ENCODE results near the gene FARS2. TPM values are rescaled to one million over a fixed set of nuclear protein-coding genes. Genes with fewer than 3 reads are reported as not detected.

FARS2 gene
- total and polyA plus RNA-seq, 5 experiments from 2014 or later, result 13.6 to 39.1 (median 28.1) TPM

DNA sequence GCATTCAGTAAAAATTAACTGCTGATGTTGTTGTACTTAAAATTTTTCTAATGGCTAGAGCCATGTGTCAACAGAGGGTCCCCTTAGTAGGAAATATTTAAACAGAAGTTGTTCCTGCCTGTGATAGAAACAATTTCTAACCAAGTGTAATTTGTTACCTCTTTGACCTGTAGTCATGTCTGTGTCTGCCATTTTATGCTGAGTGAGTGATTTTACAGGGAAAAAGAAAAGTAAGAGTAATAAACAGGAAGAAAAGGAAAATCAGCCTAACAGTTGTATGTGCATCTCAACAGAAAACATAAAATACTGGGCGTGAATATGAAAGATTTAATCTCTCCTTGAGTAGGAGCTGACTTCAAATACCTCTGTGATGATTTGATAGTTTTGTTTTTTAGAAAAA lies 172.0 kb downstream of the FARS2 start:
- H3K4me3 Mint-ChIP-seq, result no peak overlapping the region
- DNase-seq (no peak), ATAC-seq (no peak)
- H3K27ac Mint-ChIP-seq, result no peak overlapping the region
- POLR2A ChIA-PET, result no interaction called here
- H3K9me3 Mint-ChIP-seq, result peaks cover 3 to 27% (median 14%) of the 10 kb centered on the region in 9 donors
- H3K27me3 Mint-ChIP-seq, result no peaks in the 10 kb centered on the region
- peaks cover 43 to 68% (median 61%) of the 10 kb centered on the region in 3 donors for H3K36me3 Mint-ChIP-seq
- peaks cover 0 to 2% (median under 1%) of the 10 kb centered on the region in 4 donors for H3K4me1 Mint-ChIP-seq

DNA sequence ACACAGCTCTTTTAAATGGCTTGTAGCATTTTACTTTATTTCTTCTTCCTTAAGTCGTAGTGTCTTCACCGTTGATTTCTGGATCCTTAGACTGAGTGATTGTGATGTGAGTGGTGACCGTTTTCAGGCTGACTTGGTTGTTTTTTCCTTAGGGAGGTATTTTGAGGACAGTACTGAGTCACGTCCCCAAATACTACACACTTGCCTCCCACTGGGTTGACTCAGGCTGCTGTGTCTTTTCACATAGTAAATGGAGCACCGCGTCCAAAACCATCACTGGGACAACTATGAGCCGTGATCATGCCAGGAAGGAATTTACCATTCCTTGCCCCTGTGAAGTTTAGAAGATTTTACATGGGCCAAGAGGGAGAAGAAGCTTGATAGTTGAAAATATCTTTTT lies 174.1 kb downstream of the FARS2 start:
- peaks cover 2 to 19% (median 12%) of the 10 kb centered on the region in 4 donors for H3K4me1 Mint-ChIP-seq
- DNase-seq, result no peak
- POLR2A ChIA-PET, result interaction anchor here (0.6 kb wide), 1 partner anchor 276 kb away, joined by 3 read pairs; no protein-coding TSS in a partner anchor
- peaks cover 42 to 66% (median 63%) of the 10 kb centered on the region in 3 donors for H3K36me3 Mint-ChIP-seq
- ATAC-seq, result no peak
- no peaks in the 10 kb centered on the region for H3K27me3 Mint-ChIP-seq
- no peak overlapping the region for H3K27ac Mint-ChIP-seq
- no peak overlapping the region for H3K4me3 Mint-ChIP-seq
- H3K9me3 Mint-ChIP-seq, result peaks cover 3 to 27% (median 14%) of the 10 kb centered on the region in 9 donors

DNA sequence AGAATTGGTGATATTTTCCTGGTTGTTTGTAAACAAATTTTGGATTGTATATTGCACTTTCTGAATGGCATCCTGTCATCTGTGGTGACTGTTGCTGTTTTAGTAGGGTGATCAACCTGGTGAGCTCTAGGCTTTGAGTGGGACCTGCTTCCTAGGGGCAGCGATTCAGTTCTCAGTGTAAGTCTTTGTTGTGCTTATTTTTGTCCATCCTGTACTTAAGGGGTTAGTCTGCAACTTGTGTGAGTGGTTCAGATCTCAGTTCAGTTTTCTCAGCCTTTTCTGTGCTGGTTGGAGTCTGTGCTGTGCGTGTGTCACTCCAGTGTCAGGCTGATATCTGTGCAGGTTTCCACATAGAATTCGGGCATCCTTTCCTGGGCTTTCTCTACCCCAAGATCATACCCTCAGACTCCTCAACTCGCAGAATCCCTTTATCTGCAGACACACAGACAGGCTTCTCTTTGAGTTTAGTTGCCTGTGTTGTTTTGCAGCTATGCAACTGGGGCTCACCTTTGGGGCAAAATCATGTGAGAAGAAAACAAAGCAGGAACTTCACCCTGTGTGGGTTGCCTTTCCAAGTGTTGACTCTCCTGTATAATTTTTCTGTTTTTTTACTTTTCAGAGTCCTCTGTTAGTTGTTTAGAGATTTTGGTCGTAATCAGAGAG lies 177.7 kb downstream of the FARS2 start:
- ATAC-seq (no peak), DNase-seq (no peak)
- Mint-ChIP-seq H3K27me3 (no peaks in the 10 kb centered on the region), H3K9me3 (peaks cover 3 to 27% (median 14%) of the 10 kb centered on the region in 9 donors), H3K4me1 (peaks cover 5 to 25% (median 15%) of the 10 kb centered on the region in 4 donors), H3K27ac (no peak overlapping the region), H3K36me3 (peaks cover 26 to 45% (median 43%) of the 10 kb centered on the region in 3 donors), H3K4me3 (no peak overlapping the region)
- POLR2A ChIA-PET, result no interaction called here

DNA sequence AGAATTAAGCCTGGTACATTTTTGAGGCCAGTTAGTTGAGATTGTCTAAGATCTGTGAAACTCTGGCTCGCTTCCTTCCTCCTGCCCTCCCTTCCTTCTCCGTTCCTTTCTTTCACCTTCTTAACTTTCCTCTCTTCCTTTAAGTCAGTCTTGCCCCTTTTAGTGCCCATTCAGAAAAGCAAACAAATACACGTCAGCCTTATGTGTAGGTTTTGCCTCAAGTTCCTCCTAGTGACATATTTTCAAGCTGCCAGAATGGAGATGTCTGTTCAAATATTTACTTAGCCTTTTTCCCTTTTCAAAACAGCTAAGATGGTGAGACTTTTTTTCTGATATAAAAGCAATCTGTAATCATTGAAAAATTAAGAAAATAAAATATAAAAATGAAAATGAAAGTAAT lies 178.4 kb downstream of the FARS2 start:
- no peak overlapping the region for H3K27ac Mint-ChIP-seq
- no peak for ATAC-seq
- H3K4me3 Mint-ChIP-seq, result no peak overlapping the region
- no peak for DNase-seq
- peaks cover 3 to 27% (median 14%) of the 10 kb centered on the region in 9 donors for H3K9me3 Mint-ChIP-seq
- POLR2A ChIA-PET, result no interaction called here
- H3K27me3 Mint-ChIP-seq, result no peaks in the 10 kb centered on the region
- peaks cover 22 to 39% (median 38%) of the 10 kb centered on the region in 3 donors for H3K36me3 Mint-ChIP-seq
- H3K4me1 Mint-ChIP-seq, result peaks cover 5 to 25% (median 15%) of the 10 kb centered on the region in 4 donors

DNA sequence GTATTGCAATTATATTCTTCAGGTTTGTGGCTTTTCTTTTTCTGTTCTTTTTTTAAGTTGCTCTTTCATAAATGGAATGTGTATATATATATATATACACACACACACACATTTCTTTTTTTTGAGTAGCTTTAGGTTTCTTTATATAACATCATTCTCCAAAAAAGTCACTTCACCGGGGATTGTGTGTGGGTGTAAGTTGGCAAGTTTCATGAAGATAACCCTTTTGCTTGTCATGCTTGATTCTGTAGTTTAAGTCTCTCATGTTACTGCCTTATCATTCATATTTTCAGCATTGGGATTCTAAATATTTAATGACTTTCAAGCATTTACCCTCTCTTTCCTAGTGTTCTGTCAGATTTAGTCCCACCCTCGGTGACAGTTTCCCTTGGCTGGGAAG lies 181.0 kb downstream of the FARS2 start:
- no peak overlapping the region for H3K27ac Mint-ChIP-seq
- peaks cover 0 to 7% (median 5%) of the 10 kb centered on the region in 9 donors for H3K9me3 Mint-ChIP-seq
- DNase-seq (no peak), ATAC-seq (no peak)
- no peak overlapping the region for H3K4me3 Mint-ChIP-seq
- H3K4me1 Mint-ChIP-seq, result peaks cover 9 to 32% (median 18%) of the 10 kb centered on the region in 4 donors
- no peaks in the 10 kb centered on the region for H3K27me3 Mint-ChIP-seq
- POLR2A ChIA-PET, result no interaction called here
- H3K36me3 Mint-ChIP-seq, result peaks cover 4 to 23% (median 17%) of the 10 kb centered on the region in 3 donors

DNA sequence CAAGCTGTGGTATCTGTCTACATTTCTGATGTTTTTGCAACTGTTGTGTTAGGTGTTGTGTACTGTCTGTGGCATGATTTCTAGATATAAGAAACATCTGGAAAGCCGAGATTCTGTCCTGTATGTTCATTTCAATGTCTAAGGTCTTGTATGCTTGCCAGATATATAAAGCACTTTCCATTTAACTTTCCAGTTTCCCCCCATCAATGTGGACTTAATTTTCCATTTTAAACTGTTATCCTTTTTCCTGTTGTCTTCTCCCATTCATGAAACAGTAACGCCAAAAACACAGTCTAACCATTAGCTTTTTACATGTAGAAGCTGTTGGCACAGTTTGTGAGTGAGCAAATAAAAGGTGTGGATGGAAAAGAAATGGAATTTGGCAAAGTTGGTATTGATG lies 181.6 kb downstream of the FARS2 start:
- Mint-ChIP-seq H3K4me3 (no peak overlapping the region), H3K9me3 (peaks cover 0 to 2% (median under 1%) of the 10 kb centered on the region in 9 donors), H3K36me3 (peaks cover 0 to 19% (median 12%) of the 10 kb centered on the region in 3 donors), H3K27me3 (no peaks in the 10 kb centered on the region), H3K27ac (no peak overlapping the region), H3K4me1 (peaks cover 10 to 32% (median 18%) of the 10 kb centered on the region in 4 donors)
- POLR2A ChIA-PET, result no interaction called here
- DNase-seq (no peak), ATAC-seq (no peak)

DNA sequence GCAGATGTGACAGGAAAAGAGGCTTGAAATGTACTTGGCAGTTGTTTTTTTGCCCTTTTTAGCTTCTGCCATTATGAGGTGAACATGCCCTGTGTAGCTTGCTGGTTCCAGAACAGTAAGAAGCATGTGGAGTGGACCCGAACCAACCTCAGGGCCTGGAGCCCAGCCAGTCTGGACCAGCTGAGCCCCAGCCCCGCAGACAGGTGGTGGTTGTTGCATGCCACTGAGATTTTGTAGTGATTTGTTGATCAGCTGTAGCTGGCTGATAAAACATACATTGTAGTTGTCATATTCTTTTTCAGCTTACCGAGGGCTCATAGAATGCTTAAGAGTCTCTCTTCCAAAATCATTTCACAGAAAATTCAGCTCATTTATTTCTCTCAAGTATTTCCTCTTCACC lies 182.2 kb downstream of the FARS2 start:
- no peak for ATAC-seq
- POLR2A ChIA-PET, result no interaction called here
- no peak overlapping the region for H3K4me3 Mint-ChIP-seq
- no peak overlapping the region for H3K27ac Mint-ChIP-seq
- H3K9me3 Mint-ChIP-seq, result peaks cover 0 to 2% (median 0%) of the 10 kb centered on the region in 9 donors
- peaks cover 0 to 17% (median 9%) of the 10 kb centered on the region in 3 donors for H3K36me3 Mint-ChIP-seq
- no peak for DNase-seq
- peaks cover 11 to 29% (median 17%) of the 10 kb centered on the region in 4 donors for H3K4me1 Mint-ChIP-seq
- no peaks in the 10 kb centered on the region for H3K27me3 Mint-ChIP-seq

DNA sequence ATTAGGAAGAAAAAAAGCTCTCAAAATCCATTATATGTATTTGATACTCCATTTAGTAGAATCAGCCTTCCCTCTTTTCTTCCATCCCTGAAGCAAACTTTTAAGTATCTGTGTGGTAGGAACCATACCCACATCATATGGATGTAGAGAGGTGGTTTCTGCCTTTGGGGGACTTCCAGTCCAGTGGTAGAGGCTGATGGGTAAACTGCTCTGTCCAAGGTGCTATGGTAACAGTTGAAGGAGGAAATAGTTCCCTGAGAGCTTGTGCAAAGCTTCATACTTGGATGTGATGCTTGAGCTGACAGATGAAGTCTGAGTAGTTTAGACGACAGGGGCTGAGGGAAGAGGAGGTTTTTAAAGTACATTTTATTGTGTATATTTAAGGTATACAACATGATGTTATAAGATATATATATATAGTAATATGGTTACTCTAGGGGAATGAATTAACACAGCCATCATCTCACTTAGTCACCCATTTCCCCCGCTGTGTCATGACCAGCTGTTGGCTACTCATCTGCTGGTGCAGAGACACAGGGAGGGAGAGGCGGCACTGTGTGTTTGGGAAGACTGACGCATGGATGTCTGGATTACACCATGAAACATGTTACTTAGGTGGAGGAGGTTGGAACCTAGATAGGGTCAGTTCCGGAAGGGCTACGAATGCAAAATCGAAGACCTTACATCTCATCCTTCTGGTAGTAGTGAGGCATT lies 185.2 kb downstream of the FARS2 start:
- POLR2A ChIA-PET, result no interaction called here
- Mint-ChIP-seq H3K4me3 (no peak overlapping the region), H3K27me3 (no peaks in the 10 kb centered on the region), H3K27ac (peak overlapping the region in 1 of 10 donors; percentile 22), H3K4me1 (peaks cover 4 to 19% (median 12%) of the 10 kb centered on the region in 4 donors), H3K9me3 (no peaks in the 10 kb centered on the region), H3K36me3 (peaks cover 0 to 22% (median 11%) of the 10 kb centered on the region in 3 donors)
- ATAC-seq (no peak), DNase-seq (no peak)

DNA sequence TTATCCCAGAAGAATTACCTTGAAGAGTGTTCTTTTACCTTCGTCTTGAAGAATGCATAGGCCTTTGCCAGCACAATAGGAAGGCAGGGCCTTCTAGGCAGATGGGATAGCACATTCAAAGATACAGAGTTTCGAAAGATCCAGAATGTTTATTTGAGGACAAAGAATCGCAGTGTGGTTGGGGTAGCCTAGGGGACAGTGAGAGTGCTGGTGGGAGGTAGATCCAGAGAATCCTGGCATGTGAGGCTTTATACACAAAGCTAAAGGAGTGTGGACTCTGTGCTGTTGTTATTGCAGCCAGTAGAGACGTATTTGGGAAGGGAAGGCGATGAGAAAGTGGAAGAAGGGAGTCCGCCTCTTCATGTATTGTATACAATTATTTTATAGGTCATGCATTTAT lies 186.6 kb downstream of the FARS2 start:
- POLR2A ChIA-PET, result no interaction called here
- no peak for DNase-seq
- Mint-ChIP-seq H3K27ac (no peak overlapping the region), H3K4me1 (peaks cover 2 to 20% (median 12%) of the 10 kb centered on the region in 4 donors), H3K27me3 (no peaks in the 10 kb centered on the region), H3K4me3 (no peak overlapping the region), H3K36me3 (peaks cover 0 to 23% (median 9%) of the 10 kb centered on the region in 3 donors), H3K9me3 (no peaks in the 10 kb centered on the region)
- ATAC-seq, result no peak

DNA sequence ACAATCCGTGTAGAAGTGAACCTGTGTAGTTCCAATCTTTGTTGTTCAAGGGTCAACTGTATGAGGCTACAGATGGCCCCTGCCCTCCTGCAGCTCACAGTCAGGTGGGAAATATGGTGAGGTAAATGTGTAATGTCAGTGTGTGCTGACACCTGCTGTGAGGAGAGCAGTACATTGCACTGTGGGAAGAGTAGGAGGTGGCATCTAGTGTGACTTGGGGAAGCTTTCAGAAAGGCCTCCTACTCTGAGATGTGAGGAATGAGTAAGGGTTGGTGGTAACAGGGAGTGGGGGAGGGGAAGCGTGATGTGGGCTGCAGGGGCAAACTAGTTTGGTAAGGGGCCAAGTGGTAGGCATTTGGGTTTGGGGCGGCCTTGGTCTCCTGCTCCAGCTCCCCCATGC lies 188.8 kb downstream of the FARS2 start:
- Mint-ChIP-seq H3K36me3 (peaks cover 0 to 30% (median 11%) of the 10 kb centered on the region in 3 donors), H3K4me1 (peaks cover 2 to 20% (median 8%) of the 10 kb centered on the region in 4 donors), H3K27me3 (no peaks in the 10 kb centered on the region), H3K4me3 (no peak overlapping the region), H3K27ac (no peak overlapping the region), H3K9me3 (no peaks in the 10 kb centered on the region)
- DNase-seq (no peak), ATAC-seq (no peak)
- POLR2A ChIA-PET, result no interaction called here

DNA sequence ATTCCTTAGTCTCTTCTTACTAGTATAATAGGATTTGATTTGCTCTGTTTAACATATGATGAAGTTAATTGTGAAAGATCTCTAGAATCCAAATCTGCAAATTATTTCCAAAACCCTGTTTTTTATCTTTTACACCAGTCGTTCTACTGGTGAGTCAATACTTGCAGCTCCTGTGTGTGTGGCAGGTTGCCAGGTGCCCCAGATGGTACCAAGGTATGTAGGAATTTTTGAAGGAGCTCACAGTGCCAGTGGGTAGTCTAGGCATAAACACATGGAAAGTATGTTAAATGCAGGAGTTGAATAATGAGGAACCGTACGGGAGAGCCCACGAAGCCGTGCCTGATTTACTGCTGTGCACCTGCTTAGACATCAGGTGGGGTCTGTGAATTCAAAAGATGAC lies 192.2 kb downstream of the FARS2 start:
- Mint-ChIP-seq H3K27ac (no peak overlapping the region), H3K4me3 (no peak overlapping the region), H3K36me3 (peaks cover 0 to 25% (median 4%) of the 10 kb centered on the region in 3 donors), H3K4me1 (peaks cover under 1 to 19% (median 14%) of the 10 kb centered on the region in 4 donors), H3K9me3 (no peaks in the 10 kb centered on the region), H3K27me3 (no peaks in the 10 kb centered on the region)
- no peak for ATAC-seq
- no peak for DNase-seq
- POLR2A ChIA-PET, result no interaction called here

DNA sequence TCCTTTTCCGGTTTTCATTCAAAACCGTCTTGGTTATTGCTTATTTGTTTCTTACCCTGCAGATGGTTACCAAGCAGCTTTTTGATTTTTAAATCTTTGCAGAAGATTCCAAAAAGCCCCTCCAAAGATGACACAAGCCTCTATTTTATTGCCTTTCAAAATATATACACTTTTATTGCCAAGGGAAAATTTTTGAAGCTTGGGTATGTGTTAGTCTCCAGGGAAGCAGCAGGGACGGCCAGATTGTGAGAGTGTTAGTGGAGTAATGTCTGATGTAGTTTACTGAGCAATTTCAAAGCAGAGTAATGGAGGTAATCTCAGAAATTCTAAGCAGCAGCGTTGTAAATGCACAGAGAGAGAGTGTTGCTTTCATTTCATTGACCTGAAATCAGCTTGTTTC lies 193.8 kb downstream of the FARS2 start:
- peaks cover 11 to 22% (median 21%) of the 10 kb centered on the region in 4 donors for H3K4me1 Mint-ChIP-seq
- H3K9me3 Mint-ChIP-seq, result no peaks in the 10 kb centered on the region
- H3K27me3 Mint-ChIP-seq, result no peaks in the 10 kb centered on the region
- peaks cover 0 to 20% (median 2%) of the 10 kb centered on the region in 3 donors for H3K36me3 Mint-ChIP-seq
- POLR2A ChIA-PET, result no interaction called here
- DNase-seq (no peak), ATAC-seq (no peak)
- H3K4me3 Mint-ChIP-seq, result no peak overlapping the region
- H3K27ac Mint-ChIP-seq, result peak overlapping the region in 2 of 10 donors; percentile 4 to 31

DNA sequence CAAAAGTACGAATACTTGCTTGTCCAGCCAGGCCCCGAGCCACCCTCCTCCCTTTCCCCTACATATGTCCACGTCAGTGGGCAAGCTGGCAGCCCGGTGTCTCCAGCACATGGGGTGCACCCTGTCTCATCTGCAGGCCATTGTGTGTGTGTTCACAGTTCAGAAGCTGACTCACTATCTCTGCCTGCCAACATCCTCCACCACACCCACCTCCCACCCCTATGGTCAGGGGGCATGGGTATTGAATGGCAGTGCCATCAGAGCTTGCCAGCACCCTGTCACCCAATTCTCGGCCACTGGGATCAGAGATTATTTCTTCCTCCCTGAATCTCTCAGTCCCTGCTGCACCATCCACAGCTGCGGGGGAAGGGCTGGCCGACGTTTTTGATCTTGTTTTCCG lies 195.7 kb downstream of the FARS2 start:
- DNase-seq, result peak in 1 of 10 donors; percentile 1
- H3K4me1 Mint-ChIP-seq, result peaks cover 17 to 29% (median 23%) of the 10 kb centered on the region in 4 donors
- POLR2A ChIA-PET, result no interaction called here
- no peak for ATAC-seq
- no peaks in the 10 kb centered on the region for H3K27me3 Mint-ChIP-seq
- no peak overlapping the region for H3K4me3 Mint-ChIP-seq
- peaks cover 0 to 5% (median 0%) of the 10 kb centered on the region in 9 donors for H3K9me3 Mint-ChIP-seq
- H3K36me3 Mint-ChIP-seq, result peaks cover 0 to 22% (median 9%) of the 10 kb centered on the region in 3 donors
- H3K27ac Mint-ChIP-seq, result no peak overlapping the region

All from naive thymus-derived CD8-positive, alpha-beta T cell (primary cell).